HepG2 (cell line): ENCODE measurements around the gene TJAP1. TPM values are rescaled to one million over a fixed set of nuclear protein-coding genes. Genes with fewer than 3 reads are reported as not detected.

Source experiments
- CEBPZ ChIP-seq: IDR thresholded peaks from 2 replicates; pipeline ENCODE4 v1.6.1; 2012; ENCODE audit warnings: low read length, improper control_type of control experiment
- CHCHD3 ChIP-seq: sonication (generic); formaldehyde crosslinking; IDR thresholded peaks from 2 replicates; pipeline ENCODE4 v1.8.0; 2022; ENCODE audit warnings: mild to moderate bottlenecking, missing genetic modification reagents, moderate library complexity
- ERF ChIP-seq: IDR thresholded peaks from 2 replicates; pipeline ENCODE4 v1.6.1; 2018; ENCODE audit warnings: missing biosample characterization, missing genetic modification reagents
- ETV6 ChIP-seq: sonication (generic); formaldehyde crosslinking; conservative IDR thresholded peaks from 2 replicates; pipeline ENCODE4 v1.4.0; 2020; ENCODE audit warnings: missing genetic modification reagents
- HDAC1 ChIP-seq: sonication (generic); formaldehyde crosslinking; IDR thresholded peaks from 2 replicates; pipeline ENCODE4 v1.5.1; 2020; ENCODE audit warnings: mild to moderate bottlenecking, missing genetic modification reagents
- MEIS2 ChIP-seq: sonication (generic); formaldehyde crosslinking; IDR thresholded peaks from 2 replicates; pipeline ENCODE4 v1.9.0; 2021; ENCODE audit warnings: mild to moderate bottlenecking, missing genetic modification reagents
- SMAD3 ChIP-seq: sonication (generic); formaldehyde crosslinking; IDR thresholded peaks from 2 replicates; pipeline ENCODE4 v1.4.0; 2020; ENCODE audit warnings: missing genetic modification reagents
- ZFP82 ChIP-seq: sonication (generic); formaldehyde crosslinking; IDR thresholded peaks from 2 replicates; pipeline ENCODE4 v1.5.1; 2020; ENCODE audit warnings: mild to moderate bottlenecking, missing genetic modification reagents, borderline replicate concordance
- ZFX ChIP-seq: sonication (generic); formaldehyde crosslinking; IDR thresholded peaks from 2 replicates; pipeline ENCODE4 v1.4.0; 2020; ENCODE audit warnings: mild to moderate bottlenecking, low read depth, missing genetic modification reagents, moderate library complexity
- ZNF335 ChIP-seq: sonication (generic); formaldehyde crosslinking; IDR thresholded peaks from 2 replicates; pipeline ENCODE4 v1.4.0; 2020; ENCODE audit warnings: missing genetic modification reagents
- ZNF382 ChIP-seq: sonication (generic); formaldehyde crosslinking; IDR thresholded peaks from 2 replicates; pipeline ENCODE4 v1.5.0; 2020; ENCODE audit warnings: missing genetic modification reagents, mild to moderate bottlenecking, borderline replicate concordance
- ZNF530 ChIP-seq: sonication (generic); formaldehyde crosslinking; IDR thresholded peaks from 2 replicates; pipeline ENCODE4 v1.5.0; 2020; ENCODE audit warnings: low read depth, mild to moderate bottlenecking, missing genetic modification reagents
- ZNF678 ChIP-seq: sonication (generic); formaldehyde crosslinking; IDR thresholded peaks from 2 replicates; pipeline ENCODE4 v1.4.0; 2020; ENCODE audit warnings: mild to moderate bottlenecking, missing genetic modification reagents
- ZNF790 ChIP-seq: sonication (generic); formaldehyde crosslinking; IDR thresholded peaks from 2 replicates; pipeline ENCODE4 v1.8.0; 2022; ENCODE audit warnings: missing genetic modification reagents, mild to moderate bottlenecking, borderline replicate concordance
- polyA plus RNA-seq, 8 experiments: library from polyadenylated mRNA; depleted of rRNA in 3 of 8; stranded (reverse) in 7 of 8; unstranded in 1 of 8; fragments of >200 nt; fragmentation: Illumina TruSeq in 4 of 8; extraction: Trizol in 4 of 8; gene quantifications; 2 replicates each; pipeline versions ENCODE4 v1.2.1 to v1.2.3, GENCODE V29; 2011 to 2016; ENCODE audit warnings: low read depth in 4 of 8, missing spikeins in 1 of 8, mixed read lengths in 1 of 8; ENCODE audit not compliant: insufficient read depth in 1 of 8
- total RNA-seq, 5 experiments: library from RNA; depleted of rRNA; stranded (reverse); fragments of >200 nt; fragmentation: Illumina TruSeq; extraction: Trizol; gene quantifications; 2 replicates each; pipeline ENCODE4 v1.2.3, GENCODE V29; 2016; ENCODE audit warnings: low read depth in 1 of 5
- TF ChIP-seq, protein P1 (sequence below): sonication (generic); formaldehyde crosslinking; IDR thresholded peaks from 2 replicates; pipeline ENCODE4 v1.4.0; 2020; ENCODE audit warnings: missing genetic modification reagents
- TF ChIP-seq, protein P2 (sequence below): sonication (generic); formaldehyde crosslinking; IDR thresholded peaks from 2 replicates; pipeline ENCODE4 v1.4.0; 2020; ENCODE audit warnings: missing genetic modification reagents, borderline replicate concordance
- TF ChIP-seq, protein P3 (sequence below): sonication (generic); formaldehyde crosslinking; IDR thresholded peaks from 2 replicates; pipeline ENCODE4 v1.5.1; 2020; ENCODE audit warnings: missing genetic modification reagents, mild to moderate bottlenecking, borderline replicate concordance

Gene TJAP1
- total and polyA plus RNA-seq, 2 of the 13 experiments (the other 11 are each of a cell fraction or from before 2014, with no cell fraction given), result 15.7 to 41.6 TPM

DNA sequence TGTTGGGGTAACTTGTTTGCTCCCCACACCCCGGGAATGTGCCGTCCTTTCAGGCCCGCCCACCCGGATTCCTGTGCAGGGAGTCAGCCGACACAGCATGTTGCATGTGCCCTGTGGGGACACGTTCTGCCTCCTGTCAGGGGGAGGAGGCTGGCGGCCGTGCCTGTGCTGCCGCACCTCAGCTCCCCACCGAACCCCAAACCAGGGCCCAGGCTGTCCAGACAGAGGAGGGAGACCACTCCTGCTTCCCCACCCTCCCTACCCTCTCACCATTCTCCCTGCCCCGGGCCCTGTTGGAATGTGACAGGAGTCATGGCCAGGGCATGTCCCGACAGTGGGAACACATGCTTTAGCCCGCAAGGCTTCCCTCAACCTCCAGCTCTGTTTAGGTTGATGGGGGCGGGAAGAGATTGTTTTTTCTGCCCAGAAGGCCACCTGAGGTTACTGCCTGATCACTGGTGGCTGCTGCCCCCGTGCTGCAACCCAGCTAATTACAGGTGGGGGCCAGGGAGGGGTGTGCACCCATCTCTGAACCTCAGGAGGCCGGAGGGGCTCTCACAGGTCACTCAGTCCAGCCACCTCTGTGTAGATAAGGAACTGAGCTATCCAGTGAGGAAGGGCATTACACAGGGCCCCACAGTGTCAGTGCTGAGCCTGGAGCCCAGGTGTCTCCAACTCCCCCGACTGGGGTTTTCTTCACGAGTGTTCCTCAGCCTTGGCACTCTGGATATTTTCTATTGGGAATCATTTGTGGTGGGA is 19.2 kb downstream of the TJAP1 start (continued):
- TF ChIP-seq, protein P1, sequence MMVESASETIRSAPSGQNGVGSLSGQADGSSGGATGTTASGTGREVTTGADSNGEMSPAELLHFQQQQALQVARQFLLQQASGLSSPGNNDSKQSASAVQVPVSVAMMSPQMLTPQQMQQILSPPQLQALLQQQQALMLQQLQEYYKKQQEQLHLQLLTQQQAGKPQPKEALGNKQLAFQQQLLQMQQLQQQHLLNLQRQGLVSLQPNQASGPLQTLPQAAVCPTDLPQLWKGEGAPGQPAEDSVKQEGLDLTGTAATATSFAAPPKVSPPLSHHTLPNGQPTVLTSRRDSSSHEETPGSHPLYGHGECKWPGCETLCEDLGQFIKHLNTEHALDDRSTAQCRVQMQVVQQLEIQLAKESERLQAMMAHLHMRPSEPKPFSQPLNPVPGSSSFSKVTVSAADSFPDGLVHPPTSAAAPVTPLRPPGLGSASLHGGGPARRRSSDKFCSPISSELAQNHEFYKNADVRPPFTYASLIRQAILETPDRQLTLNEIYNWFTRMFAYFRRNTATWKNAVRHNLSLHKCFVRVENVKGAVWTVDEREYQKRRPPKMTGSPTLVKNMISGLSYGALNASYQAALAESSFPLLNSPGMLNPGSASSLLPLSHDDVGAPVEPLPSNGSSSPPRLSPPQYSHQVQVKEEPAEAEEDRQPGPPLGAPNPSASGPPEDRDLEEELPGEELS, result no peak; the same call in 1 of the 2 replicates
- TF ChIP-seq CHCHD3 (CRISPR knock-in tag) (no peak), ZNF382 (CRISPR knock-in tag) (no peak), MEIS2 (0 out of 2 replicates have a peak, but pooled peaks have one; percentile 44), ZNF678 (CRISPR knock-in tag) (no peak), ZFP82 (no peak), ERF (CRISPR knock-in tag) (peak; percentile 86), SMAD3 (CRISPR knock-in tag) (no peak), ZNF790 (CRISPR knock-in tag) (no peak), ZNF530 (CRISPR knock-in tag) (no peak), HDAC1 (CRISPR knock-in tag) (0 out of 2 replicates have a peak, but pooled peaks have one; percentile 45), ZNF335 (CRISPR knock-in tag) (0 out of 2 replicates have a peak, but pooled peaks have one; percentile 13), CEBPZ (no peak), ETV6 (no peak), ZFX (peak; percentile 56; the same call in 1 of the 2 replicates)
- TF ChIP-seq, protein P2, sequence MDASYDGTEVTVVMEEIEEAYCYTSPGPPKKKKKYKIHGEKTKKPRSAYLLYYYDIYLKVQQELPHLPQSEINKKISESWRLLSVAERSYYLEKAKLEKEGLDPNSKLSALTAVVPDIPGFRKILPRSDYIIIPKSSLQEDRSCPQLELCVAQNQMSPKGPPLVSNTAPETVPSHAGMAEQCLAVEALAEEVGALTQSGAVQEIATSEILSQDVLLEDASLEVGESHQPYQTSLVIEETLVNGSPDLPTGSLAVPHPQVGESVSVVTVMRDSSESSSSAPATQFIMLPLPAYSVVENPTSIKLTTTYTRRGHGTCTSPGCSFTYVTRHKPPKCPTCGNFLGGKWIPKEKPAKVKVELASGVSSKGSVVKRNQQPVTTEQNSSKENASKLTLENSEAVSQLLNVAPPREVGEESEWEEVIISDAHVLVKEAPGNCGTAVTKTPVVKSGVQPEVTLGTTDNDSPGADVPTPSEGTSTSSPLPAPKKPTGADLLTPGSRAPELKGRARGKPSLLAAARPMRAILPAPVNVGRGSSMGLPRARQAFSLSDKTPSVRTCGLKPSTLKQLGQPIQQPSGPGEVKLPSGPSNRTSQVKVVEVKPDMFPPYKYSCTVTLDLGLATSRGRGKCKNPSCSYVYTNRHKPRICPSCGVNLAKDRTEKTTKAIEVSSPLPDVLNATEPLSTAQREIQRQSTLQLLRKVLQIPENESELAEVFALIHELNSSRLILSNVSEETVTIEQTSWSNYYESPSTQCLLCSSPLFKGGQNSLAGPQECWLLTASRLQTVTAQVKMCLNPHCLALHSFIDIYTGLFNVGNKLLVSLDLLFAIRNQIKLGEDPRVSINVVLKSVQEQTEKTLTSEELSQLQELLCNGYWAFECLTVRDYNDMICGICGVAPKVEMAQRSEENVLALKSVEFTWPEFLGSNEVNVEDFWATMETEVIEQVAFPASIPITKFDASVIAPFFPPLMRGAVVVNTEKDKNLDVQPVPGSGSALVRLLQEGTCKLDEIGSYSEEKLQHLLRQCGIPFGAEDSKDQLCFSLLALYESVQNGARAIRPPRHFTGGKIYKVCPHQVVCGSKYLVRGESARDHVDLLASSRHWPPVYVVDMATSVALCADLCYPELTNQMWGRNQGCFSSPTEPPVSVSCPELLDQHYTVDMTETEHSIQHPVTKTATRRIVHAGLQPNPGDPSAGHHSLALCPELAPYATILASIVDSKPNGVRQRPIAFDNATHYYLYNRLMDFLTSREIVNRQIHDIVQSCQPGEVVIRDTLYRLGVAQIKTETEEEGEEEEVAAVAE (CRISPR knock-in tag), result no peak
- TF ChIP-seq, protein P3, sequence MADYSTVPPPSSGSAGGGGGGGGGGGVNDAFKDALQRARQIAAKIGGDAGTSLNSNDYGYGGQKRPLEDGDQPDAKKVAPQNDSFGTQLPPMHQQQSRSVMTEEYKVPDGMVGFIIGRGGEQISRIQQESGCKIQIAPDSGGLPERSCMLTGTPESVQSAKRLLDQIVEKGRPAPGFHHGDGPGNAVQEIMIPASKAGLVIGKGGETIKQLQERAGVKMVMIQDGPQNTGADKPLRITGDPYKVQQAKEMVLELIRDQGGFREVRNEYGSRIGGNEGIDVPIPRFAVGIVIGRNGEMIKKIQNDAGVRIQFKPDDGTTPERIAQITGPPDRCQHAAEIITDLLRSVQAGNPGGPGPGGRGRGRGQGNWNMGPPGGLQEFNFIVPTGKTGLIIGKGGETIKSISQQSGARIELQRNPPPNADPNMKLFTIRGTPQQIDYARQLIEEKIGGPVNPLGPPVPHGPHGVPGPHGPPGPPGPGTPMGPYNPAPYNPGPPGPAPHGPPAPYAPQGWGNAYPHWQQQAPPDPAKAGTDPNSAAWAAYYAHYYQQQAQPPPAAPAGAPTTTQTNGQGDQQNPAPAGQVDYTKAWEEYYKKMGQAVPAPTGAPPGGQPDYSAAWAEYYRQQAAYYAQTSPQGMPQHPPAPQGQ, result no peak
